Germinal center (tissue), 1 donor: ENCODE data around the gene ALPL.
A peak's percentile ranks its signal among the peaks of the same experiment; 100 is the strongest.

Experiments used
- DNase-seq: peaks from one replicate; pipeline ENCODE4 v3.0.0; 2012; ENCODE audit warnings: mixed read lengths, low spot score

The ALPL gene

GRCh38 chr1:21530368-21531016, 21.3 kb downstream of the ALPL start:
- DNase-seq = no peak

DNA sequence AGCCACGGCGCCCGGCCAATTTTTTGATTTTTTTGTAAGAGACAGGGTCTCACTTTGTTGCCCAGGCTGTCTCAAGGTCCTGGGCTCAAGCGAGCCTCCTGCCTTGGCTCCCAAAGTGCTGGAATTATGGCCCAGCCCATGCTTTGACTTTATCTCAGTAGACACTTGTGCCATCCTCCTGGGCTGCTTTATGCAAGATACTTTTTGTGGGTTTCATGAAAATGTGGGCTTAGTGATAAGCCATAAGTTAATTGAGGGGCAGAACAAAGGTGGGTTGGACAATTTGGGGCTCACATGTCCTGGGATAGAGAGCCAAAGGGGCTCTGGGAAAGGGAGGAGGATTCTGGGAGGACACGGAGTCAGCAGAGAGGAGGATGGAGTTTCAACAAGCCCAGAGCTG, 22.0 kb downstream of the ALPL start:
- DNase-seq = no peak

- no peak for DNase-seq
Measured at GRCh38 chr1:21532496-21532895, 23.3 kb downstream of the ALPL start.

- no peak for DNase-seq
Measured at GRCh38 chr1:21532992-21533534, 23.8 kb downstream of the ALPL start.

- no peak for DNase-seq
Measured at GRCh38 chr1:21534146-21534545, 24.9 kb downstream of the ALPL start.

GRCh38 chr1:21534674-21535378, 25.6 kb downstream of the ALPL start:
- DNase-seq = peak; percentile 78

GRCh38 chr1:21536218-21536617, 27.0 kb downstream of the ALPL start:
- no peak for DNase-seq

GRCh38 chr1:21537511-21537931, 28.3 kb downstream of the ALPL start:
- no peak for DNase-seq

DNA sequence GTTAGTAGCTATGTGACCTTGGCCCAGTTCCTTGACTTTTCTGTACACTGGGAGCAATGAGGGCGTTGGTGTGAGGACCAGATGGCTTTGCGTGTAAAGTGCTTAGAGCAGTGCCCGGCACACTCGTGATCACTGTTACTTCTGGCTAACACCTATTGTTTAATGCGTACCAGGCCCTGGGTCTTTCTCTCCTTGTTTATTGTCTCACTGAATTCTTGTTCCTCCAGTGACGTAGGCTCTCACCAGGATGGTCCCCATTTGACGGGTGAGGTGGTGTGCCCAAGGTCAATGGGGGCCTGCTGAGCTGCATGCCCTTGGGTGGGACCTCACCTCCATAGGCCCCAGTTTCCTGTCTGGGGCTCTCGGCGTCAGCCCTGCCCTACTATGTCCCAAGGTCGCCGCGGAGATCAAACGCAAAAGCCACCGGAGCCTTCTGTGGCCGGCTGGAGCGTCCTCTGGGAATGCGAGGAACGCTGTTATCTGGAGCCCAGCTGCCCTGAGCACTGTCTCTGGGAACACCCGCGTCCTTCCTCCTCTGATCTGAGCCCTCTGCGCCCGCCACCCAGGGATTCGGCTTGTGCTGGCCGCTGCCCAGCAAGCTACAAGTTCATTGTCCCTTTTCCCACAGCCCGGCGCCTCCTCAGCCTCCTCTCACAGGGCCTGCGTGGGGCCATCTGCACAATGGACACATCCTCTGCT, 28.9 kb downstream of the ALPL start:
- DNase-seq = no peak

GRCh38 chr1:21539933-21540332, 30.7 kb downstream of the ALPL start:
- DNase-seq = no peak

GRCh38 chr1:21541329-21541728, 32.1 kb downstream of the ALPL start:
- DNase-seq = no peak

DNA sequence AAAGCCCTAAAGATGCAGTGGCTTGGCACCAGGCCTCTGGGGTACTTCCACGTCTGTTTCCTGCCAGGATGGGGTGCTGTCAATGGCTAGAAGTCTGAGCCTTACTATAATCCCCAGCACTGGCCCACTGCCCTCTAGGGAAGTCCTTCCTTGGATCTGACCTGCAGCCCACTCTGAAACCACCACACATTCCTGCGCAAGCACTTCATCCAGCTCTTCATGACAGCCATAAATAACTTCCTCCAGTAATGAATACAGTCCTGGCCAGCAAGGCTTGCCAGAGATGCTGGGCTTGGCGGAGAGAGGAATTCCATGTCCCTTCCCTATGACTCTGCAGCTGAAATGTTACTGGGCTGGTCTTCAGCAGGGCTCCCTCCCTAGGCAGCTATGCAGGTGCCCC, 32.6 kb downstream of the ALPL start:
- no peak for DNase-seq

- no peak for DNase-seq
Measured at GRCh38 chr1:21543598-21543997, 34.4 kb downstream of the ALPL start.

GRCh38 chr1:21544095-21544494, 34.9 kb downstream of the ALPL start:
- no peak for DNase-seq

DNA sequence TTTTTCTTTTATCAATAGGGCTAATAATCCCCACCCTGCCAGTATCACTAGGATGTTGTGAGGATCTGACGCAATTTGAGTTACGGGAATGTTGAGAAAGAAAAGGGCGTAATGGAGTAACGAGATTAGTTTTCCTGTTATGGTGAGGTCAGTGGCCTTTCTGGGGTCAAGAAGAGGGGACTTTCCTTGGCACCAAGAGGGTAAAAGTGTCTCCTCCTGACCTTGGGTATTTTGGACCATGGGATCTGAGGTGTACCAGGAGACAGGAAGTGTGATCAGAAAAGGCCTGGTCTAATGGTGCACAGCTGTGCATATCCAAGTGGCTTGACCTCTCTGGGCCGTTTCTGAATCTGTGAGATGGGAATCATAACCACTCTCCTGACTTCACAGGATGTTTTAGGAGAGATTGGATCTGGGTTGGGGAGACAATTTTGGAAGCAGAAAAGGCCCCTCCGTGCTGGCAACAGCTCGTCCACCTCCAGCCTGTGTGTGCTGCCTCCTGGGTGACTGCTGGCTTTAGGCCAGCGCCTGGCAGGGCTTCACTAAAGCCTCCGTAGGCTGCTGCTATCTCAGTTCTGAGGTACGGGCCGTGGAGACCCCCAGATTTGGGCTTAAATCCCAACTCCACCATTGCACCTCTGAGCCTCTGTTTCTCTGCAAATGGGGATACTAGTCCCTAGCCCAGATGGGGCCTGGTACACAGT, 37.1 kb downstream of the ALPL start:
- DNase-seq = no peak

DNA sequence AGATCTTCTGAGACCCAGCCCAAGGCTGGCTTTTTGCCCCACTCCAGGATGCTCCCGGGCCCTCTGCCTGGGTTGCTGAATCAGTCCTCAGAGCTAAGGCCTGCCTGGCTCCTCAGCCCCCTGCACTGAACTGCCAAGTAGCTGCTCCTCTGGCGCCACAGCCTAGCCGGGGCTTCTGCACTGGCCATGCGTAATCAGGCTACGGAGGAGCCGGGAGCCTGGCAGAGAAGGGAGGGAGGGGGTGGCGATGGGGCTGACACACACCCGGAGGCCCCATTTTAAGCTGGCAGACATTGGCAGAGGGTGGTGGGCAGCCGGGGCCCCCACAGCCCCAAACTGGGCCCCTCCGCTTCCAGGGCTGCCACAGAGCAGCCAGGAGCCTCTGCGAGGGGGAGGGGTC, 38.7 kb downstream of the ALPL start:
- DNase-seq = no peak

DNA sequence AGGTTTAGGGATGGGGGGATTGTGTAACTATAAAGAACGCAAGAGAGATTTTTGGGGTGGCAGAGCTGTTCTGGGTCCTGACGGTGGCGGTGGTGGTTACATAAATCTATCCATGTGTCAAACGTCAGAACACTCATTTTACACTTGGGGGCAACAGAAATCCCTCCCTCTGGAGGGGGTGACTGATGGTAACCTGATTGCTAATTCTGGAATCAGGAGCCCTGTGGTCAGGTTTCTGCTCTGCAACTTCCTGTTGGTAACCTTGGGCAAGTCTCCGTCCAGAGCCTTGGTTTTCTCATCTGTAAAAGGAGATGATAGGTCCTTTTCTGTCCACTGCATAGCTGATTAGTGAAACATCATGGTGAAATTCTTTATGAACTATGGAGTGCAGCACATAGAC, 40.9 kb downstream of the ALPL start:
- no peak for DNase-seq

DNA sequence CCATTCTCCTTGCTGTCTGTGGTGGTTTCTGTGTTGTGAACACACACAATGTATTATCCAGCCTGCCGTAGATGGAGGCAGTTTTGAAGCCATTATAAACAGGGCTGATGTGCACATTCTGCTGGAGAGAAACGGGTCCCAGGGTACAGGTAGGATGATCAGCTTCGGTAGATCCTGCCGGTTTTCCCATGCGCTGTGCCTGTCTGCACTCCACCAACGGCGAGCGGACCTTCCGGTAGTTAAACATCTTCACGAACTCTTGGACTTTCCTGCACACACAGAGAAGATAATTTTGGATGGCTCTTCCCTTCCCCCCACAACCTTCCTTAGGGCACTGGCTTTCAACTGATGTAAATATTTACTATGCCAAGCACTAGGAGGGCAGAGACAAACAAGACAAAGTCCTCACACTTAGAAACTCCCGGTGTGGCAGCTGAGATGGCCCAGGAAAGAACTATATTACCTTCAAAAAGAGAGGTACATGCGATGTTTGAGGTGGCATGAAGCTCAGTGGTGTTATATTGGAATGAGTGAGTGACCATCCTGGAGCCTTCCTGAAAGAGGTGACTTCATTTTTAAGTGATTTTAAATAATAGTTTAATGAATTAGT, 41.7 kb downstream of the ALPL start:
- no peak for DNase-seq

GRCh38 chr1:21552715-21553114, 43.5 kb downstream of the ALPL start:
- DNase-seq = no peak

DNA sequence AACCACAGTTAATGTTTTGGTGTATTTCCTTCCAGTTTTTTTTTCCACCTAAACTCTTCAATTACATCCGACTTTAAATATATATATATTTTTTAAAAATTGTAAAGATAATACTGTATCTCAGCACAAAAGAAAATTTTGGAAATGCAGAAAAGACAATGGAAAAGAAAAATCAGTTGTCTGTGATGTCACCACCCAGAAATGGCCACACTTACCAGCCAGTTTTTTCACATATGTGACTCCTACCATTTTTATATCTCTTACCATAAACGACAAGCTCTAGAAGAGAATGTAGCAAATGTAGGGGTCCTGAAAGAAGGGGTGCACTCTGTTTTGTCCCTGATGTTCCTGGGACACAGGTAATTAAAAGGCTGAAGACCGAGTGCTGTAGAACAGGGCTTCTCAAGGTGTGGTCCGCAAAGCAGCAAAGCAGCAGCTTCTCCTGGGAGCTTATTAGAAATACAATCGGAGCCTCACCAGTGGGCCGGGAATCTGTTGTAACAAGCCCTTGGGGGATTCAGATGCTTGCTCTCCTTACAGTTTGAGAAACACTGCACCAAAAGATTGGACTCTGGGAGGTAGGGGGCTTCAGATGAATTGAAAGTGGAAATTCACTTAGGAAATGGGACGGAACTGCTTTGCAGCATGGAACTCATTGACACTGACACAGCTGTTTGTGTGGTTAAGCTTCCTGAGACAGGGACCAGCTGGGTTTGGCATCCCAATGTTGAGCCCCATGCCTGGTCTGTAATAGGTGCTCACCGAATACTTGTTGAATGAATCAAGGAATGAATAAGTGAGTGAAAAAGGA, 44.1 kb downstream of the ALPL start:
- DNase-seq = no peak
